Stimulated activated CD4-positive, alpha-beta T cell treated with anti-CD3 and anti-CD28 coated beads, Interleukin-4, amount 100 ng/mL, for 4 hours (primary cell): ENCODE measurements around the gene IGF1R.
"Not testable (repeated sequence)": the region's sequence is repeated elsewhere in the genome, so short reads cannot be mapped to it uniquely, and the experiment has no call there.

Experiments
- DNase-seq, 2 experiments: peaks; one replicate each; pipeline ENCODE4 v3.0.0-alpha.2; 2020

Gene IGF1R

DNA sequence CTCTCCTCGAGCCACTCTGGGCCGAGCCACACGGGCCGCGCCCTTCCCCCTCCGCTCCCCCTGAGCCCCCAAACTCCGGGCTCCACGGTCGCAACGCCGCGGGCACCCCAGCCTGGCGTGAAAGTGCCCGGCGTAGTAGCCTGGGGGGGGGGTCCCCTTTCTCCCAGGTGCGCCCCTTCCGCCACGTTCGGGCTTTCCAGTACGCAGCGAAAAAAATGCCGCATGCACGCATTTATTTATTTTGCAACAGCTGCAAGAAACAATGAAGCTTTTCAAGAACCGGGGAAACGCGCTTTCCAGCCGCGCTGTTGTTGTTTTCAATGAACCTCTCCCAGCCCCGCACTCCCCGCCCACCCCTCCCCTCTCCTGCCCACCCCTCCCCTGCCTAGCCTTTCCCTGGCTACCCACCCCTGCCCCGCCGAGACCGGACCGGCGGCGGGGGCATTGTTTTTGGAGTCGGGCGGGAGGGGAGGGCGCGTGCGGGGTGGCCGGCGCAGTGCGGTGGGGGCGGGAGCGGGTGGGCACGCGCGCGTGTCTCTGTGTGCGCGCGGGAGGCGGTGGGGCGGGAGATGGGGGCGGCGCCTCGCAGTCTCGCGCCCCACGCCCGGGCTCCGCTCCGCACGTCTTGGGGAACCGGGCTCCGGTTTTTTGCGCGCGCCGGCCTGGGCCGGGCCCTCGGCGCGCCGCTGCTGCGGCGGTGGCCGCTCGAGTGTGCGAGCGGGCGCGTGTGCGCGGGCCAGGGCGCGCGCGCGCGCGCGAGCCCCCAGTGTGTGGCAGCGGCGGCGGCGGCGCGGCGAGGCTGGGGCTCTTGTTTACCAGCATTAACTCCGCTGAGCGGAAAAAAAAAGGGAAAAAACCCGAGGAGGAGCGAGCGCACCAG lies at the start of gene IGF1R:
Gene IGF1R (plus strand): TSS at position 766 of the 880 bp plus-strand sequence. CDS start 1,043 bp downstream, outside the sequence.
- peak; percentile 85 to 89 for DNase-seq

DNA sequence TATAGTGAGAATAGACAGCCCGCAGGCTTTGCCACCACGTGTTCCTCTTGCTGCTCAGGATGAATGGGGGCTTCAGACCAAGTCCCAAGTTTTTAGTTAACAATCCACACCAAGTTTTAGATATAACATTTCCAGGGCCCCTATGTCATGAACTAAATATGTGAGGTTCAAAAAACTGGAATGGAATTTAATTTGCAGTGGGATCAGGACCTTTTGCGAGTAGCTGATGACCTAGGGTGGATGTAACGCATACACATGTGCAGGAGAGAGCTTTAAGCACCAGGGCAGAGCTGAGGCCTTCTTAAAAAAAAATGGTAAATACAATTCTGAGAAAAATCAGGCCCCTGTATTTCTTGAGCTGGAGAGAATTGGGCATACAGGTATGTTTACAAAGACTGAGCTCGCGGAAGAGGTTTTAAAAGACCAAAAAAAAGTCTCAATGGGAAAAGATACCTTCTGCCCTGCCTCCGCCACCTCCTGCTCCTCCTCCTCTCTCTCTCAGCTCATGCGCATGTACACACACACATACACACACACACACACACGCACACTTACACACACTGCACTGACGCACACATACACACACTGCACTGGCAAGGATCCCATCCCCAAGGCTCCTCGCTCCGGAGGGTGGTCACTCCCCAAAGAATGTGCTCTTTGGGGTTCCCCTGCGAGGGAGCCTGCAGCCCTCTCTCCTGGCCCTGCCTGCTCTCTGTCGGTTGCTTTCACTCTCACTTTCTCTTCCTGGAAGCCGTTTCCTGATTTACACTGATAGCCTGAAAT lies 48.2 kb upstream of the IGF1R start:
- DNase-seq = peak; percentile 19 to 34

DNA sequence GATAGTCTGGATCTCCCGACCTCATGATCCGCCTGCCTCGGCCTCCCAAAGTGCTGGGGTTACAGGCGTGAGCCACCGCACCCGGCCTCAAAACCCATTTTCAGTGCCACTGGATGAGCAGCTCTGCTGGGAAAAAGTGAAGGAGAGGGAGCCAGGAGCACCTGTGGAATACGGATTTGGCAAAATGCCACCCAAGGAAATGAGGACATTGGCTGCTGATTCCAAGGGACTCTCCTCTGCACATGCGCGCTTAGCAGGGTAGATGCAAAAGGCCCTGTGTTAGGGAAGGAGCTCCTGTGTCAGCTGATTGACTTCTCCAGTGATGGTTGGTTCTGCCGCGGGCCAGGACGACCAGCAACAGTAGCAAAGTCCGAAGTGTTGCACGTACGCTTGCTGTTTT lies 43.4 kb upstream of the IGF1R start:
- DNase-seq = no peak

DNA sequence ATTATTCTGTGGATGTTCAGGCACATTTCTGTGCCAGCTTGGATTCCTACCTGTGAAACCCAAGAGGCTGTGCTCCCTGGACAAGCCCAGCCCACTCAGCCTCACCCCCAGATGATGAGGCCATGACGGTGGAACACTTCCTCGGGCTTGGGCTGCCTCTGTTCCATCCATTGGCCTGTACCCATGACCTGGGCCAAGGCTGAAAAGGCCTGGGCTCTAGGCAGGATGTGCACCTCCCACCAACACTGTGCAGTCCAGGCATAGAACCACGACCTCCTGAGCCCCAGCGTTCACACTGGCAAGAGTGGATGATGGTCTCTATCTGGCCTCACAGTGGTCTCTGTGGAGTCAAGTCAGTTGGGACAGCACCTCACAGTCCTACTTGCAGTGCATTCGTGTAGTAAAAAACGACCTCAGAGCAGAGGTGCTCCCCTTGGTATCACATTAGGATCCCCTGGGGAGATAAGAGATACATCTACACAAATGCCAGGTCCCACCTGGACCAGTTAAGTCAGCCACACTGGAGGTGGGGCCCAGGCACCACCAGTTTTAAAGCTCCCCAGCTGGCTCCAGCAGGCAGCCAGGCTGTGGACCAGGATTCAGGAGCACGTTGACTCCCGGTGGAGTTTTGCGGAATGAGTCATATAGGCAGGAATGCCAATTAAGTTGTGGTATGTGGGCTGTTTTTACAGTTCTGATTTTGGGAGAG lies 39.0 kb upstream of the IGF1R start:
- DNase-seq = no peak

DNA sequence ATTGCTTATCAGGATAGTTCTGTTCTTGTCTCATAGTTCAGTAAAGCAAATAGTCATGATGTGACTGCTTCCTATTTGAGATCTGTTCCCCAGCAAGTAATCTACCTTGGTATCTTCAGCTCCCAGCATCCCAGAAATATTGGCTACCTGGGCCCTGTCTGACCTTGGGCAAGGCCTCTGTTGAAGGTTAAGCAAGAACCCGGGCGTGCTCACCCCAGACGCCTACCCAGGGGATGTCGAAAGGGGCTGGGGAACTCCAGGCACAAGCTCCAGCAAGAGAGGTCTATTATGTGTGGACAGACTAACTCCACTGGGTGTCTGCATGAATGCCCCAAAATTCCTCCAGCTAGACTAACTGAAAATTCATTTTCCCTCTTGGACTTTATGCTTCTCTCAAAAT lies 37.3 kb upstream of the IGF1R start:
- DNase-seq = no peak

DNA sequence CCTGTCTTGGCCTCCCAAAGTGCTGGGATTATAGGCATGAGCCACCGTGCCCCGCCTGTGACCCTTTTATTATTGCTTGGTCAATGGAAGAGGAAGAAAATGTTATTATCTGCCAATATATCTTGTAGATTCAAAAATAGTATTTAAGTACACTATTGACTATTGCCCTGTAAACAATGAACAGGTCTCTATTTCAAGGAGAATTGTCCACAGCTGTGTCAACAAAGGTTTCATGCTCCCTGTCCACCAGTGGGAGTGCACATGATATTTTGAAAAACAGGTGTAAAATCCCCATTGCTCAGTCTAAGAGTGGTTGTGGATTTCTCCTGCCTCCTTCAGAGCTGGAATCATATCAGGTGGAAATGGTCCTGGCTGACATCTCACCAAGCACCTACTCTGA lies 36.5 kb upstream of the IGF1R start:
- DNase-seq = no peak

DNA sequence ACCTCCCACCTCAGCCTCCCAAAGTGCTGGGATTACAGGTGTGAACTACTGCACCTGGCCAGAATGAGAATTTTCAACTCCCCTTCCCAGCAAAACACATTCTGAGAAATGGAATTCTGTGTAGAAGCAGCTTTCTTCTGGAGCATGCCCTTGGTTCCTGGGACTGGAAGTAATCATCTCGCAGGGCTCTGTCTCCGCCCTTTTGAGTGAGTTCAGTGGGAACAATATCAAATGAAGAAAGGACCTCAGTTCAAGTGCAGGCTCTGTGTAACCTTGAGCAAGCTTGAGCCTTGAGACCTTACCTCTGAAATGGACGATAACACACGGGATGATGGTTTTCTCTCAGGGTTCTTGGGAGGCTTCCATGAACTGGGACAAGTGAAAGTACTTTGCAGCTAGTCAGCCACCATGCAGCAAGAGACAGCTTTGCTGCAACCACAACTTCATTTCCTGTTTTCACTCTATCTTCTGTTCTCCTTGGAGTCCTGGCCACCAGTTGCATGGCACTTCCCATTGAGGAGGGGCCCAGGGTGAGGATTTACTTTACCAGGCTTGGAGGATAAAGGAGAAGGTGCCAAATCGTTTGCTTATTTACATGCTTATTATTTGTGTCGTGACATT lies 35.7 kb upstream of the IGF1R start:
- DNase-seq = no peak

DNA sequence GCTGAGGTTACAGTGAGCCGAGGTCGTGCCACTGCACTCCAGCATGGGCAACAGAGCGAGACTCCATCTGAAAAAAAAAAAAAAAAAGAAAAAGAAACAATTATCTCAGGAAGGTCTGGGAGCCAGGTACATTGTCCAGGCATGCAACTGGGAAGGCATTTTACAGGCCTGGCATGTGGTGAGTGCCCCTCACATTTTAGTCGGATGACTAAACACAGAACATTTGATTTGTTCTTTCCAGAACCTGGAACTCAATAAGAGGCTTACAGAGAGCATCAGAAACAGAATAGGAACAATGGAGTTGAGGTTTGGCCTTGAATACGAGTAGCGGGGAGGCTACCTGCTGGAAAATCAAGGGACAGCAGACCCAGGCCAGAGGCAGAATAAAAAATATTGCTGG lies 33.7 kb upstream of the IGF1R start:
- DNase-seq = no peak

DNA sequence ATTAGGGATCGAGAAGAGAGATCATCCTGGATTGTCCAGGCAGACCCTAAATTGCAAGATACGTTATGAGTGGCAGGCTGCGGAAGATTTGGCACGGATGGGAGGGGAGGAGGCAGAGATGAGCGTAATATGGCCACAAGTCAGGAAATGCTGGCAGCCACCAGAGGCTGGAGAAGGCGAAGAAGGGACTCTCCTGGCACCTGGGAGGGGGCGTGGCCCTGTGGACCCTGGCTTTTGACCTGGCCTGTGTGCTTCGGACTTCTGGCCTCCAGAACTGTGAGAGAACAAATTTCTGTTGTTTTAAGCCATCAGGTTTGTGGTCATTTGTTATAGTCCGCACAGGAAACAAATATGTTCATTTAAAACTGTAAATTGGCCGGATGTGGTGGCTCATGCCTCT lies 31.9 kb upstream of the IGF1R start:
- DNase-seq = no peak

DNA sequence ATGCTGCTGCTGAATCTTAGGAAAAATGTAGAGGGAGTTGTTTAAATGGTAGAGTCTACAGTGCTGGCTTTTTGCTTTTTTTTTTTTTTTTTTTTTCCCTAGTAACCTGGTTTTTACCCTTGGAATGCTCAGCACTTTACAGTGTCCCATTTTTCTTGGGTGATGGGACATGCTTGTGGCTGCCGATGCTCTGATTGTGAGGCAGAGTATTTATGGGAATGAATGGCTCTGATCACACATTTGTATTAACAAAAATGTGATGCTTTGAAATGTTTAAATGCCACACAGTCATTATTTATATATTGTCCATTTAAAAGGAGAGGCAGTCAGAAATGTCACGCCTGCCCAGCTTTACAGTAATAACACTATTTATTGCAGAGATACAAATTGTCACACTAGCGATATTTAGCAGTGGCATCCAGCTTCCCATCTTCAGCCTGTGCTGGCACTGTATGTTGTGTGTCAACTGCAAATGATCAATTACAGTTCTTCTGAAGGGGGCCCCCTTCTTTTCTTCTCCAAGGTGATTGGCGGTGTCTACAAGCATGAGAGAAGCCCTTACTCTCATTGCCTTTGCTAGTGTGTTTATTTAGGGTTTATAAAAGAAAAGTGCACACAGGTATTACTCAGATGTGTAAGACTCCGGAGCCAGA lies 30.9 kb upstream of the IGF1R start:
- no peak for DNase-seq

DNA sequence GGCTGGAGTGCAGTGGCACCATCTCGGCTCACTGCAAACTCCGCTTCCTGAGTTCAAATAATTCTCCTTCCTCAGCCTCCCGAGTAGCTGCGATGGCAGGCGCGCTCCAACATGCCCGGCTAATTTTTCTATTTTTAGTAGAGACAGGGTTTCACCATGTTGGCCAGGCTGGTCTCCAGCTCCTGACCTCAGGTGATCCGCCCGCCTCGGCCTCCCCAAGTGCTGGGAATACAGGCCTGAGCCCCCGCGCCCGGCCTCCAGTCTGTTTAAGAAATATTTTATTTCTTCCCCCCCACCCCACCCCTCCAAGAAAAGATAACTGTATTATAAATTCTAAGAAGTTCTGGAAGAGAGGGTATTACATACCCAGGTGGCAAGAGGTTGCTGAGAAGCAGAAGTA lies 29.8 kb upstream of the IGF1R start:
- not testable (repeated sequence) for DNase-seq

DNA sequence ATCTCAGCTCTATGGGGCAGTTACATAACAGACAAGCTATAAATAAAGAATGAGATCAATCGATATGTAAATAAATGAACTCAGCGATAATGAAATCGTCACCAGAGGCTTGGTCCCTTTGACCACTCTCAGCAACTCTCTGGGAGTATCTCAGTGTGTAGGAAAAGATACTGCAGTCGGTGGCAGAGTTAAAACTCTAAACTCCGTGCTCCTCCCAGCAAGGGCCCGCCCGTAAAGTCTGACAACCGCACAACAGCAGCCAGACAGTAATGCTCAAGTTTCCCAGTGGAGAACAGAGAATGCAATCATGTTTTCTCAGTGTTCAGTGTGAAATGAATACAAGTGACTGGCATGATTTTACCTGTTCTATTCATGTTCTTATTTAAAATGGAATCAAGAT lies 28.3 kb upstream of the IGF1R start:
- DNase-seq = no peak

DNA sequence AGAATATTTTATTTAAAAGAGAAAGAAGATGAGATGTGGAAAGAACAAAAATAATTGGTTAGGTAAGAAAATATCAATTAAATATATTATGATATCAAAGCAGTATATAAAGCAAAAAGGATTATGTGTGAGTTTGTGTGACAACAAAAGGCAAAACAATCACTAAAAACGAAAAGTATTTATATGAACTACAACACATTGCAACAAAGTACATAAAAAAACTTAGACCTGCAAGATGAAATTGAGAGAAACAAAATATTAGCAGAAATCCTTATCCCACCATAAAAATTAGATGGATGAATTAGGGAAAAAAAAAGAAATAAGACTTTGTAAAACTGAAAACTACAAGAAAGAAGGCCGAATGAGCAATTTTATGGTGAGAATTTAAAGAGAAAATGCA lies 27.3 kb upstream of the IGF1R start:
- DNase-seq = no peak

DNA sequence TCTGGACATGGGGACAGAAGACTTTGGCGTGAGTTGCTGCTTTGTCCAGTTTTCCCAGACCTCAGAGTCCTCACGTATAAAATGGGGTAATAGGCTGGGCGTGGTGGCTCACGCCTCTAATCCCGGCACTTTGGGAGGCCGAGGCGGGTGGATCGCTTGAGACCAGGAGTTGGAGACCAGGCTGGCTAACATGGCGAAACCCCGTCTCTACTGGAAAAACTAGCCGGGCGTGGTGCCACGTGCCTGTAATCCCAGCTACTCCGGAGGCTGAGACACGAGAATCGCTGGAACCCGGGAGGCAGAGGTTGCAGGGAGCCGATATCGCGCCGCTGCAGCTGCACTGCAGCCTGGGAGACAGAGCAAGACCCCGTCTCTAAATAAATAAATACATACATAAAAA lies 22.7 kb upstream of the IGF1R start:
- DNase-seq = no peak

DNA sequence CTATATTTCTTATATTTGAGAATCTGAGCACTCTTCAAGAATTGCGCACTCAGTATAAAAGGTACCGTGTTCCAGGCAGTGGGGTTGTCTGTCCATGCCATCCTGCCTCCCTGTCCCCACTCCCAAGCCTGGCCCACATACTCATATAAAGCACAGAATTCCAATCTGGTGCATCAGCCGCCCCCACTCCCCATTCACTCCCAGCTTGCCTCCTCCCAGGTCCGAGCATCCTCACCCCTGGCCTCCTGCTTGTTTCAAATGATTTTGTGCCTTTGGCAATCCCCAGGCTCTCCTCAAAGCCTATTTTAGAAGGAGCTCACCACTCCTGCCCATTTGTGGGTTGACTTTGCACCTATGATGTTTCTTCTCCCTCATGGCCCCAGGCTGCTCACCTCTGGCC lies 22.2 kb upstream of the IGF1R start:
- DNase-seq = no peak

DNA sequence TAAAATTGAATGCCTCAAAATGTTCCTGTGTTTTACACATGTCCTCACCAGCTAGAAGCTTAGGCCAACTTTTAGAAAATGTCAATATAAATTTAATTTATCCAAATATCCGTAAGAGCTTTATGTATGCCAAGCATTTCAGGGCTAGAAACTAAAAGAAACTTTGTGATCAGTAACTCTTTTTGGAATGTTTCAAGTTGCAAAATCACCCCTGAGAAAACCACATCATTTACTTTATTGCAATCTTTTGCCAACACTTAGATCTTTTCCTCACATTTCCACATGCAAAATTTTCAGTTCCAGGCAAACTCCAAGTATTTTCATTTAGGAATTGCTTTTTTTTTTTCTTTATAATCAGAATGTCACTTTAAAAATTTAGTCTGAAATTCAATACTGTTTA lies 20.1 kb upstream of the IGF1R start:
- DNase-seq = no peak

DNA sequence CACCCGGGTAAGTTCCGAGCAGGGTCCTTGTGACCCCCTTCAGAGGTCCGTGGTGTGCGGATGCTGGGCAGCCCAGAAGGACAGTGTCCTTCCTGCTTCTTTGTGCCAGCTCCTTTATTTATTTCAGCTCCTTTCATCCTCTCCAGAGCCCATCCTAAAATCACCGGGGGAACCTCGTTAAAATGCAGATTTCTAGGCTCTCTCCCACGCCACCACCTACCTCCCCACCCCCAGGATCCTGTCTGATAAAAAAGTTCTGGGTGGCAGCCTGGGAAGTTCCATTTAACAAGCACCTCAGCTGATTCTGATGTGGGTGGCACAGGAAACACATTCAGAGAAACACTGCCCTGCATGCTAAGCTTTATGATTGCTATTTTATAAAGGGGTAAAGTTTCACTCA lies 12.5 kb upstream of the IGF1R start:
- peak in 1 of 2 experiments; percentile 54 for DNase-seq

DNA sequence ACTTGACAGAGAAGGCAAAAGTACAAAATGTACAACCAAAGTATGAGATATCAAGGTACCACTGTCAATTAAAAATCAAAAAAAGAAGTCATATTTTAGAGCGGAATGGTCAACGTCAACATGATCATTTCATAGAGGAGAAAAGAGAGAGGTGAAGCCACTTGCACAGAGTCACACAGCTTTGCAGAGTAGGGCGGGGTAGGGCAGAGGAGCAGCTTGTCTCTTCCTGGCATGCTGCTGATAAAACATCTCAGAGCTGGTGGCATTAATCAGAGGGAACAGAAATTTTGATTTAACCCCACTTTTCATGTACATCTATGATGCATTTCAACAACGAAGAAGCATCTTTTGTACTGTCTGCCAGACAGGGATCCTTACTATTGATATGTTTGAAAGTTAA lies 5.2 kb upstream of the IGF1R start:
- DNase-seq = no peak

DNA sequence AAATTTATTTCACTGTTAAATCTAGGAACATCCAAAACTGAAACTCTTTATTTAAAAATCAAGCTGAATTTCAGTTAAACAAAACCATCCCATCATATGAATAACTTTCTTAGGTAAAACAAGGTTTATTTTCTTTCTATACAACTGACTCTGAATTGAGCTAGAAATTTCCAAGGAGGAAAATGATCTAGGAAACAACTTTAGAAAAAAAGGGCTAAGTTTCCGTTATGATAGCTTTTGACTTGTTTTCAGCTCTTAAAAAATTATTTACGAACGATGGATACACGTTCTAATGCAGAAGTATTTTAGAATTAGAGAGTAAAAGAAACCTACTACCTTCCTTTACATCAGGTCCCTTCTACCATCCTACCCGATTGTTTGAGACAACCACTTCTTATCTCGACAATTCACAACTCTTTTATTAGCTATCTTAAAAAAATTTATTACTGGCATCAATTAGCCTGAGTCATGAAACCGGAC lies 1.8 kb upstream of the IGF1R start:
- DNase-seq = no peak

DNA sequence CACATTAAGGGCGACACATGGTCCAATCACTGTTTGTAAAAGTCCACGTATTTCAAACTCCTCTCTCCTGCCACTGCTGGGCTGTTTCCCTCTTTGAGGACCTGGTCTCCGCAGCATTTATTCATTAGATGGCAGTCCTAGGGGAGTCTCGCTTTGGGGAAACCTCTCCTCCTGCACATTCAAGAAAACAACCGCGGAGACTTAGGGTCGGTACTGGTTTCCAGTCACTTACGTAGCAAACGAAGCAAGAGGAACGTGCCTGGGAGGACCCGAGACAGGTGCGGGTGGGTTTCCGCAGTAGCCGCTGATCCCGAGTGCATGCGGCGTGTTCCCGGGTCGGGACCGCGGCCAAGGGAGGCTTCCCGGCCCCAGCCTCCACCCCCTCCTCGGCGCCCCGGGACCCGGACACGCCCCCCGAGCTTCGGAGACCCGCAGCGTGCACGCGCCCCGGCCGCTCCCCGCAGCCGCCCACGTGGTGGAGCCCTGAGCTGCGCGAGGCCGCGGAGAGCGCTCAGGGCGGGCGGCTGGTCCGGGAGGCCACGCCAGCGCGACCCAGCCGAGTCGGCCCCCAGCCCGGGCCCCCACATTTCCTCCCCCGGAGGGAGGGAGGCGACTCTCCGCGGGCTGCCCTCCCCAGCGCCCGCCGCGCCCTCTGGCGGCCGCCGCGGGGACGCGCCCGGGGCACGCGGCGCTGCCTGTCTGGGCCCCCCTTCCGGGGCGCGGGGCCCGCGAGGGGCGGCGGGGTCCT lies 1.1 kb upstream of the IGF1R start:
- peak; percentile 68 to 69 for DNase-seq

DNA sequence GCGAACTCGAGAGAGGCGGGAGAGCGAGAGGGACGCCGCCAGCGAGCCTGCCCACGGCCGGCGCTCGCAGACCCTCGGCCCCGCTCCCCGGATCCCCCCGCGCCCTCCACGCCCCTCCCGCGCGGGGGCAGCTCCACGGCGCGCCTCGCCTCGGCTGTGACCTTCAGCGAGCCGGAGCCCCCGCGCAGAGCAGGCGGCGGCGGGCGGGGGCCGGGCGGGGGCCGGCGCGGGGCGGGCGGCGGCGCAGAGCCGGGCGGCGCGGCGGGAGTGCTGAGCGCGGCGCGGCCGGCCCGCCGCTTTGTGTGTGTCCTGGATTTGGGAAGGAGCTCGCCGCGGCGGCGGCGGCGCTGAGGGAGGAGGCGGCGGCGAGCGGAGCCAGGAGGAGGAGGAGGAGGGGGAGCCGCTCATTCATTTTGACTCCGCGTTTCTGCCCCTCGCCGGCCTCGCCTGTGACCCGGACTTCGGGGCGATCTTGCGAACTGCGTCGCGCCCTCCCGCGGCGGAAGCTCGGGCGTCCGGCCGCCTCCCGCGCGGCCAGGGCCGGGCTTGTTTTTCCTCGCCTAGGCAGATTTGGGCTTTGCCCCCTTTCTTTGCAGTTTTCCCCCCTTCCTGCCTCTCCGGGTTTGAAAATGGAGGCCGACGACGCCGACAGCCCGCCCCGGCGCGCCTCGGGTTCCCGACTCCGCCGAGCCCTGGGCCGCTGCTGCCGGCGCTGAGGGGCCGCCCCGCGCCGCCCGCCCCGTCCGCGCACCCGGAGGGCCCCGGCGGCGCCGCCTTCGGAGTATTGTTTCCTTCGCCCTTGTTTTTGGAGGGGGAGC lies 524 bp downstream of the IGF1R start:
- DNase-seq = peak; percentile 32 to 49
